GM12878 (cell line): Measurements from ENCODE around the gene ANKRD28. TPM values are rescaled to one million over a fixed set of nuclear protein-coding genes. Genes with fewer than 3 reads are reported as not detected.

Experiments used
- ATAC-seq: fragments of 200-7000 bp; cut with Tn5 transposase; 3 replicates; pipeline ENCODE4 v1.9.1; 2020; ENCODE audit warnings: mild to moderate bottlenecking, moderate library complexity
- BruUV-seq: library from RNA; stranded (reverse); fragments of 400-500 nt; replicated peaks from 2 replicates; lab custom pipeline; 2021; lab: Mats Ljungman, UMichigan
- CTCF ChIA-PET: fragments of 300-600 bp; sonication (Branson Sonifier 250); formaldehyde crosslinking; extraction: SDS; loops from one replicate; lab custom pipeline; 2021; ENCODE audit warnings: inconsistent platforms; lab: Yijun Ruan, JAX
- POLR2A ChIA-PET: fragments of 350-600 bp; formaldehyde crosslinking; extraction: SDS; loops from one replicate; lab custom pipeline; 2021; ENCODE audit warnings: inconsistent platforms; lab: Charles Lee
- RAD21 ChIA-PET: fragments of 300-600 bp; sonication (Branson Sonifier 250); formaldehyde crosslinking; loops from one replicate; lab custom pipeline; 2023; ENCODE audit warnings: antibody characterized with exemption; ENCODE audit not compliant: unreplicated experiment; lab: Charles Lee
- SMC1A ChIA-PET: fragments of 300-600 bp; sonication (Branson Sonifier 250); formaldehyde crosslinking; loops from one replicate; lab custom pipeline; 2023; ENCODE audit not compliant: unreplicated experiment, uncharacterized antibody; lab: Charles Lee
- DNase-seq: peaks from one replicate; pipeline ENCODE4 v3.0.0-alpha.2; 2011; ENCODE audit warnings: low read depth, low spot score
- FAIRE-seq: peaks from 3 replicates; lab custom pipeline; 2011; peaks lifted over from hg19 to GRCh38; lab: Jason Lieb, UNC
- H2AFZ ChIP-seq: 2 replicates; pipeline ENCODE4 v1.6.0; 2011; ENCODE audit warnings: low read depth, low read length, control low read depth; ENCODE audit not compliant: control insufficient read depth
- H3K27ac ChIP-seq: 2 replicates; pipeline ENCODE4 v1.5.1; 2011; ENCODE audit warnings: control low read depth; ENCODE audit not compliant: control insufficient read depth, insufficient read depth
- H3K27me3 ChIP-seq, 2 experiments: replicated peaks in 1 of 2; 2 replicates each; pipeline versions ENCODE4 v1.6.0 to v1.6.1; 2011; ENCODE audit warnings: low read length in 1 of 2; ENCODE audit not compliant: control insufficient read depth in 2 of 2, insufficient read depth in 2 of 2
- H3K36me3 ChIP-seq, 2 experiments: 2 replicates each; pipeline ENCODE4 v1.5.1; 2011; ENCODE audit warnings: low read length in 1 of 2; ENCODE audit not compliant: control insufficient read depth in 2 of 2, insufficient read depth in 2 of 2
- H3K4me1 ChIP-seq: 2 replicates; pipeline ENCODE4 v1.6.1; 2011; ENCODE audit warnings: mild to moderate bottlenecking, low read length, moderate library complexity, mixed read lengths; ENCODE audit not compliant: control insufficient read depth, insufficient read depth
- H3K4me2 ChIP-seq: 2 replicates; pipeline ENCODE4 v1.6.0; 2011; ENCODE audit warnings: control low read depth; ENCODE audit not compliant: control insufficient read depth, insufficient read depth
- H3K4me3 ChIP-seq: fragments of 200-600 bp; sonication (generic); 2 replicates; pipeline ENCODE4 v1.5.1; 2016
- H3K79me2 ChIP-seq: 2 replicates; pipeline ENCODE4 v1.6.0; 2011; ENCODE audit warnings: low read length; ENCODE audit not compliant: control insufficient read depth, insufficient read depth
- H3K9ac ChIP-seq: 2 replicates; pipeline ENCODE4 v1.8.0; 2011; ENCODE audit warnings: low read length, control low read depth, mixed read lengths; ENCODE audit not compliant: control insufficient read depth, insufficient read depth
- H3K9me3 ChIP-seq: replicated peaks from 3 replicates; pipeline ENCODE4 v1.5.1; 2011; ENCODE audit warnings: mild to moderate bottlenecking, low read length; ENCODE audit not compliant: control insufficient read depth, insufficient read depth
- H4K20me1 ChIP-seq: 2 replicates; pipeline ENCODE4 v1.6.0; 2011; ENCODE audit not compliant: control insufficient read depth, insufficient read depth
- ATF7 ChIP-seq: fragments of 450-650 bp; IDR thresholded peaks from 2 replicates; pipeline ENCODE4 v1.6.1; 2016; ENCODE audit warnings: low read depth, mild to moderate bottlenecking
- BMI1 ChIP-seq: fragments of 450-650 bp; IDR thresholded peaks from 2 replicates; pipeline ENCODE4 v1.6.1; 2016; ENCODE audit warnings: mild to moderate bottlenecking, moderate library complexity, borderline replicate concordance
- CHD2 ChIP-seq: IDR thresholded peaks from 2 replicates; pipeline ENCODE4 v1.6.1; 2011; ENCODE audit warnings: low read depth, low read length, improper control_type of control experiment, borderline replicate concordance
- EED ChIP-seq: sonication (generic); IDR thresholded peaks from 2 replicates; pipeline ENCODE4 v1.6.1; 2016; ENCODE audit warnings: antibody characterized with exemption, low read depth
- ETV6 ChIP-seq, 2 experiments: fragments of 450-650 bp in 1 of 2; IDR thresholded peaks in 1 of 2; conservative IDR thresholded peaks in 1 of 2; 2 replicates each; pipeline ENCODE4 v1.6.1; 2014; ENCODE audit warnings: antibody characterized with exemption in 1 of 2, borderline replicate concordance in 1 of 2, low read depth in 1 of 2, mild to moderate bottlenecking in 1 of 2, moderate library complexity in 1 of 2
- POLR2A ChIP-seq: IDR thresholded peaks from 2 replicates; pipeline ENCODE4 v1.6.1; 2011; ENCODE audit warnings: low read depth, mild to moderate bottlenecking, low read length
- TCF7 ChIP-seq: IDR thresholded peaks from 2 replicates; pipeline ENCODE4 v1.6.1; 2014; ENCODE audit warnings: antibody characterized with exemption, borderline replicate concordance
- YBX1 ChIP-seq: fragments of 450-650 bp; IDR thresholded peaks from 2 replicates; pipeline ENCODE4 v1.6.1; 2016; ENCODE audit warnings: antibody characterized with exemption
- ZNF384 ChIP-seq: IDR thresholded peaks from 2 replicates; pipeline ENCODE4 v1.6.1; 2012; ENCODE audit warnings: low read depth, mild to moderate bottlenecking, low read length, improper control_type of control experiment, borderline replicate concordance
- WGBS: methylation state at CpG from one replicate; pipeline ENCODE4 v1.1.6; 2016; ENCODE audit warnings: low lambda C conversion rate; ENCODE audit not compliant: insufficient replicate concordance, insufficient coverage; ENCODE audit errors: missing lambda C conversion rate; 5-methylcytosine and 5-hydroxymethylcytosine counted together
- in situ Hi-C: fragments of 300-500 bp; cut with MboI; formaldehyde crosslinking; loops from 9 replicates; pipeline ENCODE4 v1.14.3; 2018; ENCODE audit warnings: mixed read lengths
- intact Hi-C: fragments of 100-400 bp; cut with micrococcal nuclease; formaldehyde crosslinking; loops from one replicate; pipeline ENCODE4 v1.14.2; 2022; ENCODE audit not compliant: unreplicated experiment
- polyA plus RNA-seq, 11 experiments: library from polyadenylated mRNA; depleted of rRNA in 4 of 11; unstranded in 6 of 11; stranded (reverse) in 5 of 11; fragments of >200 nt; fragmentation: Nextera tagmentation in 4 of 11; fragmentation: Illumina TruSeq in 1 of 11; extraction: Ambion mirVana in 4 of 11; extraction: Trizol in 1 of 11; gene quantifications; 1 replicate in 1 of 11; 2 replicates in 10 of 11; pipeline versions ENCODE4 v1.2.1 to v1.2.3, GENCODE V29; 2011 to 2016; ENCODE audit warnings: inconsistent platforms in 2 of 11, missing spikeins in 2 of 11, low read depth in 1 of 11
- total RNA-seq, 4 experiments: library from RNA; depleted of rRNA in 3 of 4; stranded (reverse); fragments of >200 nt in 3 of 4; fragmentation: Illumina TruSeq in 1 of 4; extraction: Trizol in 1 of 4; gene quantifications; 2 replicates each; pipeline versions ENCODE4 v1.2.1 to v1.2.3, GENCODE V29; 2013 to 2021
- TF ChIP-seq, protein P1 (sequence below): fragments of 450-650 bp; formaldehyde crosslinking; IDR thresholded peaks from 2 replicates; pipeline ENCODE4 v1.4.0; 2020; ENCODE audit warnings: mild to moderate bottlenecking, moderate library complexity
- TF ChIP-seq, protein P2 (sequence below): fragments of 450-650 bp; conservative IDR thresholded peaks from 2 replicates; pipeline ENCODE4 v1.6.1; 2017; ENCODE audit warnings: mild to moderate bottlenecking, moderate library complexity

ANKRD28 gene
- total and polyA plus RNA-seq, 10 of the 15 experiments (the other 5 are each of a cell fraction or from before 2014, with no cell fraction given) = 11.2 to 105 (median 38.3) TPM

DNA sequence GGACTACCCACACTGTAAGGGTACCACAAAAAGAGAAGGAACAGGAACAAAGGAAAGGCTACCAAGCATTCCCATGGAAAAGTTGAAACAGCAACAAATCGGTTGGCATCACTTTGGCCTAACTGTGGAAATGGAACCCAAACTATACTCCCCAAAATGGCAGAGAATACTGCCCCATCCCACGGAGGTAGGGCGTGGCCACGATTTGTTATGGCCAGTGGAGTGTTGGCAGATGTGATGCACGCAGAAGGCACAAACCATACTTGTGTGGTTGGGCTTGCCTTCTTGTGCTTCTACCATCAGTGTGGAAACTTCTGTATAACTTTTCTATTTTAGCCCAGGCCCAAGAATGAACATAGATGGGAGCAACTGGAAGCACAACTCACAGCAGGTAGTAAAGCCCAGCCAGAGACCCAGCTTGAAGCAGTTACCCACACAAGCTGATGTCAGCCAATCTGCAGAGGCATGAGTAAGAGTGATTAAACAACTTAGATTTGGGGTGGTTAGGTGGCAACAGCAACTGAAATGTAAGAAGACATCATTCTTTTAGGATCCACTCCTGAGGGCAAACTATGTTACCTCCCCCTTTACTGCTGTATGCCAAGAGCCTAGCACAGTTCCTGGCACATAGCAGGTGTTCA lies 132.1 kb downstream of the ANKRD28 start:
- intact Hi-C loops = loop anchor here (5.0 kb wide), 1 partner anchor 33 kb away; no protein-coding TSS in a partner anchor
- Histone ChIP-seq H3K4me1 (peaks cover 3% of the 10 kb centered on the region; the same call in 1 of the 2 replicates), H3K36me3 (peaks cover 0 to 9% of the 10 kb centered on the region in 2 experiments; a peak in 2 of 4 replicates), H3K79me2 (no peaks in the 10 kb centered on the region), H3K4me2 (no peak overlapping the region), H3K9ac (no peak overlapping the region), H3K27me3 (no peaks in the 10 kb centered on the region), H3K4me3 (no peak overlapping the region), H4K20me1 (no peaks in the 10 kb centered on the region), H3K9me3 (no peaks in the 10 kb centered on the region; the same call in 2 of the 3 replicates), H3K27ac (no peak overlapping the region), H2AFZ (no peak overlapping the region)
- ATAC-seq = no peak
- DNase-seq = no peak
- 97% methylated on average over 5 of the region's 5 CpGs for WGBS
- ChIA-PET SMC1A (interaction anchor here (1.7 to 2.0 kb wide), 2 partner anchors 21 to 28 kb away, joined by 3 to 6 read pairs; no protein-coding TSS in a partner anchor), CTCF (interaction anchor here (1.6 kb wide), 1 partner anchor 35 kb away, joined by 5 read pairs; no protein-coding TSS in a partner anchor), POLR2A (no interaction called here), RAD21 (no interaction called here)
- peak; percentile 55 for TF ChIP-seq POLR2A
- TF ChIP-seq YBX1 = no peak
- no peak for FAIRE-seq
- BruUV-seq = no TSS peak
- in situ Hi-C loops = no loop called here

DNA sequence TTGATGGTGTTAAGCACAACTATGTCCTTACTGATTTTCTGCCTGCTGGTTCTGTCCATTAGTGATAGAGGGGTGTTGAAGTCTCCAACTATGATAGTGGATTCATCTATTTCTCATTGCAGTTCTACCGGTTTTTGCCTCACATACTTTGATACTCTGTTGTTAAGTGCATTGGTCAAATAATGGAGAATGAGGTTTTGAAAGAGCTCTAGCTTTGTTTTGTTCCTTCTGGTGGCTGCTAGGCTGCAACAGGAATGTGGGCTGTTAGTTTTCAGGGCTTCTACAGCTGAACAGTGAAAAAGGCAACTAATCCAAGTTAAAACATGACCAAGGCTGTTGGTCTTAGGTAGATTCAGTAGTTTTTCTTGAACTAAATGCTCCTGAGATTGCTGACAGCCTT lies 133.6 kb downstream of the ANKRD28 start:
- Histone ChIP-seq H2AFZ (no peak overlapping the region), H4K20me1 (no peaks in the 10 kb centered on the region), H3K9me3 (no peaks in the 10 kb centered on the region; the same call in 2 of the 3 replicates), H3K4me3 (no peak overlapping the region), H3K27me3 (no peaks in the 10 kb centered on the region), H3K36me3 (no peaks in the 10 kb centered on the region), H3K4me2 (no peak overlapping the region), H3K9ac (no peak overlapping the region), H3K27ac (no peak overlapping the region), H3K4me1 (peaks cover 3% of the 10 kb centered on the region; the same call in 1 of the 2 replicates), H3K79me2 (no peaks in the 10 kb centered on the region)
- DNase-seq (no peak), FAIRE-seq (no peak), ATAC-seq (no peak)
- ChIA-PET POLR2A (no interaction called here), RAD21 (no interaction called here), SMC1A (interaction anchor here (0.6 to 2.0 kb wide), 8 partner anchors 12 to 111 kb away, joined by 3 to 6 read pairs (median 3); no protein-coding TSS in a partner anchor), CTCF (interaction anchor here (1.0 to 1.6 kb wide), 2 partner anchors 29 to 33 kb away, joined by 3 to 5 read pairs; no protein-coding TSS in a partner anchor)
- in situ Hi-C loops = no loop called here
- WGBS = 100% methylated on average over 1 of the region's 1 CpG
- BruUV-seq = no TSS peak
- intact Hi-C loops = no loop called here
- TF ChIP-seq TCF7 (no peak), CHD2 (no peak), BMI1 (no peak), EED (no peak), ZNF384 (no peak), ETV6 (conservative IDR thresholded peaks at IDR 0.05 in 1 of 2, IDR thresholded peaks at IDR 0.05 in 1 of 2; ENCODE audit: borderline replicate concordance in 1 of 2, low read depth in 1 of 2) (no peak), ATF7 (no peak)
- TF ChIP-seq, protein P1, sequence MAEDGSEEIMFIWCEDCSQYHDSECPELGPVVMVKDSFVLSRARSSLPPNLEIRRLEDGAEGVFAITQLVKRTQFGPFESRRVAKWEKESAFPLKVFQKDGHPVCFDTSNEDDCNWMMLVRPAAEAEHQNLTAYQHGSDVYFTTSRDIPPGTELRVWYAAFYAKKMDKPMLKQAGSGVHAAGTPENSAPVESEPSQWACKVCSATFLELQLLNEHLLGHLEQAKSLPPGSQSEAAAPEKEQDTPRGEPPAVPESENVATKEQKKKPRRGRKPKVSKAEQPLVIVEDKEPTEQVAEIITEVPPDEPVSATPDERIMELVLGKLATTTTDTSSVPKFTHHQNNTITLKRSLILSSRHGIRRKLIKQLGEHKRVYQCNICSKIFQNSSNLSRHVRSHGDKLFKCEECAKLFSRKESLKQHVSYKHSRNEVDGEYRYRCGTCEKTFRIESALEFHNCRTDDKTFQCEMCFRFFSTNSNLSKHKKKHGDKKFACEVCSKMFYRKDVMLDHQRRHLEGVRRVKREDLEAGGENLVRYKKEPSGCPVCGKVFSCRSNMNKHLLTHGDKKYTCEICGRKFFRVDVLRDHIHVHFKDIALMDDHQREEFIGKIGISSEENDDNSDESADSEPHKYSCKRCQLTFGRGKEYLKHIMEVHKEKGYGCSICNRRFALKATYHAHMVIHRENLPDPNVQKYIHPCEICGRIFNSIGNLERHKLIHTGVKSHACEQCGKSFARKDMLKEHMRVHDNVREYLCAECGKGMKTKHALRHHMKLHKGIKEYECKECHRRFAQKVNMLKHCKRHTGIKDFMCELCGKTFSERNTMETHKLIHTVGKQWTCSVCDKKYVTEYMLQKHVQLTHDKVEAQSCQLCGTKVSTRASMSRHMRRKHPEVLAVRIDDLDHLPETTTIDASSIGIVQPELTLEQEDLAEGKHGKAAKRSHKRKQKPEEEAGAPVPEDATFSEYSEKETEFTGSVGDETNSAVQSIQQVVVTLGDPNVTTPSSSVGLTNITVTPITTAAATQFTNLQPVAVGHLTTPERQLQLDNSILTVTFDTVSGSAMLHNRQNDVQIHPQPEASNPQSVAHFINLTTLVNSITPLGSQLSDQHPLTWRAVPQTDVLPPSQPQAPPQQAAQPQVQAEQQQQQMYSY = no peak
- TF ChIP-seq, protein P2, sequence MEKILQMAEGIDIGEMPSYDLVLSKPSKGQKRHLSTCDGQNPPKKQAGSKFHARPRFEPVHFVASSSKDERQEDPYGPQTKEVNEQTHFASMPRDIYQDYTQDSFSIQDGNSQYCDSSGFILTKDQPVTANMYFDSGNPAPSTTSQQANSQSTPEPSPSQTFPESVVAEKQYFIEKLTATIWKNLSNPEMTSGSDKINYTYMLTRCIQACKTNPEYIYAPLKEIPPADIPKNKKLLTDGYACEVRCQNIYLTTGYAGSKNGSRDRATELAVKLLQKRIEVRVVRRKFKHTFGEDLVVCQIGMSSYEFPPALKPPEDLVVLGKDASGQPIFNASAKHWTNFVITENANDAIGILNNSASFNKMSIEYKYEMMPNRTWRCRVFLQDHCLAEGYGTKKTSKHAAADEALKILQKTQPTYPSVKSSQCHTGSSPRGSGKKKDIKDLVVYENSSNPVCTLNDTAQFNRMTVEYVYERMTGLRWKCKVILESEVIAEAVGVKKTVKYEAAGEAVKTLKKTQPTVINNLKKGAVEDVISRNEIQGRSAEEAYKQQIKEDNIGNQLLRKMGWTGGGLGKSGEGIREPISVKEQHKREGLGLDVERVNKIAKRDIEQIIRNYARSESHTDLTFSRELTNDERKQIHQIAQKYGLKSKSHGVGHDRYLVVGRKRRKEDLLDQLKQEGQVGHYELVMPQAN = no peak
